SU-DHL-6 (cell line): Measurements from ENCODE around the gene TSPAN31.

Experiments
- H2AFZ ChIP-seq: fragments of 200-600 bp; sonication (generic); 2 replicates; pipeline ENCODE4 v1.6.1; 2014; ENCODE audit warnings: low read depth, mild to moderate bottlenecking, moderate library complexity, mixed read lengths, antibody characterized with exemption, low read length; ENCODE audit not compliant: severe bottlenecking
- H3F3A ChIP-seq: fragments of 200-600 bp; shearing (Covaris generic); 2 replicates; pipeline ENCODE4 v1.6.0; 2016; ENCODE audit warnings: antibody characterized with exemption, mild to moderate bottlenecking; ENCODE audit not compliant: insufficient read depth
- H3K27ac ChIP-seq: fragments of 200-600 bp; sonication (generic); 2 replicates; pipeline ENCODE4 v1.5.1; 2016; ENCODE audit warnings: low read depth, mild to moderate bottlenecking, low read length, moderate library complexity, mixed read lengths
- H3K27me3 ChIP-seq: fragments of 200-600 bp; sonication (generic), shearing (Covaris generic); 2 replicates; pipeline ENCODE4 v1.6.0; 2014; ENCODE audit warnings: mild to moderate bottlenecking, low read length
- H3K36me3 ChIP-seq: fragments of 200-600 bp; sonication (generic); 2 replicates; pipeline ENCODE4 v1.6.1; 2014; ENCODE audit warnings: mild to moderate bottlenecking, low read length, mixed read lengths
- H3K4me2 ChIP-seq: fragments of 300-600, 200-600 bp; shearing (Covaris generic), sonication (generic); 2 replicates; pipeline ENCODE4 v1.6.0; 2014; ENCODE audit warnings: low read length, low read depth, mild to moderate bottlenecking; ENCODE audit not compliant: poor library complexity, severe bottlenecking
- H3K4me3 ChIP-seq: fragments of 200-600 bp; sonication (generic); 2 replicates; pipeline ENCODE4 v1.5.1; 2014; ENCODE audit warnings: antibody characterized with exemption, low read length, mild to moderate bottlenecking, mixed read lengths; ENCODE audit not compliant: insufficient read depth, poor library complexity, severe bottlenecking
- H3K79me2 ChIP-seq: fragments of 200-600 bp; sonication (generic); 2 replicates; pipeline ENCODE4 v1.6.1; 2014; ENCODE audit warnings: mild to moderate bottlenecking, low read length, moderate library complexity; ENCODE audit not compliant: insufficient read depth
- H3K9ac ChIP-seq: fragments of 200-600 bp; sonication (generic); 2 replicates; pipeline ENCODE4 v1.7.0; 2014; ENCODE audit warnings: mild to moderate bottlenecking, low read length
- H3K9me2 ChIP-seq: fragments of 200-600 bp; sonication (generic); replicated peaks from 2 replicates; pipeline ENCODE4 v1.6.1; 2014; ENCODE audit warnings: low read length; ENCODE audit not compliant: insufficient read depth
- H3K9me3 ChIP-seq: fragments of 200-600 bp; sonication (generic); 2 replicates; pipeline ENCODE4 v1.6.1; 2014; ENCODE audit warnings: low read length, mixed read lengths; ENCODE audit not compliant: insufficient read depth
- H4K20me1 ChIP-seq: fragments of 200-600 bp; sonication (generic); 2 replicates; pipeline ENCODE4 v1.6.1; 2014; ENCODE audit warnings: low read depth, mild to moderate bottlenecking, antibody characterized with exemption, low read length, moderate library complexity, mixed read lengths
- CTCF ChIP-seq: fragments of 200-600 bp; sonication (generic); IDR thresholded peaks from one replicate; pipeline ENCODE4 v1.5.1; 2017; ENCODE audit warnings: antibody characterized with exemption, mild to moderate bottlenecking, low read length, moderate library complexity; ENCODE audit not compliant: insufficient read depth, poor library complexity, severe bottlenecking
- EZH2phosphoT487 ChIP-seq: fragments of 200-600 bp; sonication (generic), shearing (Covaris generic); conservative IDR thresholded peaks from 2 replicates; pipeline ENCODE4 v1.6.1; 2018; ENCODE audit warnings: mild to moderate bottlenecking, antibody characterized with exemption, low read length, moderate library complexity, mixed read lengths

The TSPAN31 gene

GRCh38 chr12:57750561-57751431 is 6.0 kb downstream of the TSPAN31 start:
- TF ChIP-seq CTCF (no peak), EZH2phosphoT487 (no peak)
- Histone ChIP-seq H3K9me3 (no peaks in the 10 kb centered on the region), H3K27me3 (no peaks in the 10 kb centered on the region), H4K20me1 (no peaks in the 10 kb centered on the region), H3K27ac (peak overlapping the region; percentile 41), H2AFZ (no peak overlapping the region), H3K36me3 (peaks cover 10% of the 10 kb centered on the region; the same call in 1 of the 2 replicates), H3K4me2 (peak overlapping the region; percentile 72), H3K9me2 (no peaks in the 10 kb centered on the region), H3K9ac (peak overlapping the region; percentile 72), H3K79me2 (peaks cover 28% of the 10 kb centered on the region), H3F3A (peaks cover 38% of the 10 kb centered on the region), H3K4me3 (peak overlapping the region; percentile 71)

DNA sequence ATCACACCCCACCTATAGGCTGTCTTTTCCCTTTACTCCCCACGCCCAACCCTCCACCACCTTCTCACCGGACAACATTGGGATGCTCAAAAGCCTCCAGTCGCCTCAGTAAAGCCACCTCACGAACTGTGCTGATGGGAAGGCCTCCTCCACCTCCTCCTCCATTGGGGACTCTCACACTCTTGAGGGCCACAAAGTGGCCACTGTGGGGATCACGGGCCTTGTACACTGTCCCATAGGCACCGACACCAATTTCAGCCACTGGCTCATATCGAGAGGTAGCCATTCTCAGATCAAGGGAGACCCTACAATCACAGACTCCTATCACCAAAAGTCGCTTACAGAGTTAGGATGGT is 6.6 kb downstream of the TSPAN31 start:
- Histone ChIP-seq H3K9me3 (no peaks in the 10 kb centered on the region), H3F3A (peaks cover 38% of the 10 kb centered on the region), H3K27me3 (no peaks in the 10 kb centered on the region), H4K20me1 (no peaks in the 10 kb centered on the region), H3K79me2 (peaks cover 28% of the 10 kb centered on the region), H3K9ac (peak overlapping the region; percentile 72), H3K27ac (peak overlapping the region; percentile 41), H3K4me3 (peak overlapping the region; percentile 71), H2AFZ (no peak overlapping the region), H3K4me2 (peak overlapping the region; percentile 72), H3K36me3 (peaks cover 10% of the 10 kb centered on the region; the same call in 1 of the 2 replicates), H3K9me2 (no peaks in the 10 kb centered on the region)
- TF ChIP-seq CTCF = no peak

GRCh38 chr12:57751788-57752667 is 7.2 kb downstream of the TSPAN31 start, which contains the start of gene CDK4:
CDK4 (minus strand) TSS chr12:57752310; CDS start chr12:57751717, 593 bp downstream.
- Histone ChIP-seq H3K36me3 (peaks cover 10% of the 10 kb centered on the region; the same call in 1 of the 2 replicates), H2AFZ (peak within 1 kb of the TSS; percentile 42), H3K27ac (peak within 1 kb of the TSS; percentile 41), H3F3A (peaks cover 35% of the 10 kb centered on the region), H3K79me2 (peaks cover 28% of the 10 kb centered on the region), H3K9me3 (no peaks in the 10 kb centered on the region), H3K4me2 (peak within 1 kb of the TSS; percentile 72), H3K27me3 (no peaks in the 10 kb centered on the region), H4K20me1 (no peaks in the 10 kb centered on the region), H3K9me2 (no peaks in the 10 kb centered on the region), H3K4me3 (peak within 1 kb of the TSS; percentile 71), H3K9ac (peak within 1 kb of the TSS; percentile 72)
- TF ChIP-seq EZH2phosphoT487 (no peak), CTCF (no peak)
